ENCODE measurements around the gene DZANK1. TPM values are rescaled to one million over a fixed set of nuclear protein-coding genes. Genes with fewer than 3 reads are reported as not detected.
"Not testable (repeated sequence)": the region's sequence is repeated elsewhere in the genome, so short reads cannot be mapped to it uniquely, and the experiment has no call there.

The DZANK1 gene
- total and polyA plus RNA-seq, 11 donors = 0.46 to 2.0 (median 0.85) TPM; not detected in 1

- Histone ChIP-seq H3K27ac (peak overlapping the region; percentile 91 to 99 (median 95)), H3K4me3 (peak overlapping the region; percentile 68 to 96 (median 77)), H3K9me3 (no peaks in the 10 kb centered on the region), H3K27me3 (peaks cover 0 to 24% (median 0%) of the 10 kb centered on the region in 9 donors), H3K4me1 (peaks cover 0 to 39% (median 10%) of the 10 kb centered on the region in 12 donors), H3K36me3 (peaks cover 0 to 24% (median 12%) of the 10 kb centered on the region in 9 donors)
- intact Hi-C loops (cut with DNase I) = loop anchor here in 5 of 10 donors (1.0 to 10.0 kb wide), 6 partner anchors 9 to 542 kb away; partner anchors contain the start of genes DZANK1 (in 3 of the 5), POLR3F (in 3 of the 5), SMIM26 (in 3 of the 5) and MGME1 (in 1 of the 5)
- no peak for ATAC-seq
- DNase-seq = no peak
- TF ChIP-seq, protein P1, sequence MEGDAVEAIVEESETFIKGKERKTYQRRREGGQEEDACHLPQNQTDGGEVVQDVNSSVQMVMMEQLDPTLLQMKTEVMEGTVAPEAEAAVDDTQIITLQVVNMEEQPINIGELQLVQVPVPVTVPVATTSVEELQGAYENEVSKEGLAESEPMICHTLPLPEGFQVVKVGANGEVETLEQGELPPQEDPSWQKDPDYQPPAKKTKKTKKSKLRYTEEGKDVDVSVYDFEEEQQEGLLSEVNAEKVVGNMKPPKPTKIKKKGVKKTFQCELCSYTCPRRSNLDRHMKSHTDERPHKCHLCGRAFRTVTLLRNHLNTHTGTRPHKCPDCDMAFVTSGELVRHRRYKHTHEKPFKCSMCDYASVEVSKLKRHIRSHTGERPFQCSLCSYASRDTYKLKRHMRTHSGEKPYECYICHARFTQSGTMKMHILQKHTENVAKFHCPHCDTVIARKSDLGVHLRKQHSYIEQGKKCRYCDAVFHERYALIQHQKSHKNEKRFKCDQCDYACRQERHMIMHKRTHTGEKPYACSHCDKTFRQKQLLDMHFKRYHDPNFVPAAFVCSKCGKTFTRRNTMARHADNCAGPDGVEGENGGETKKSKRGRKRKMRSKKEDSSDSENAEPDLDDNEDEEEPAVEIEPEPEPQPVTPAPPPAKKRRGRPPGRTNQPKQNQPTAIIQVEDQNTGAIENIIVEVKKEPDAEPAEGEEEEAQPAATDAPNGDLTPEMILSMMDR (IDR thresholded peaks at IDR 0.05) = no peak
- no peak for TF ChIP-seq POLR2A (IDR thresholded peaks at IDR 0.05)
- 57 to 67% (median 64%) methylated on average over 8 of the region's 8 CpGs for WGBS, 4 donors
Measured at GRCh38 chr20:18506744-18507143, 39.9 kb upstream of the DZANK1 start.

DNA sequence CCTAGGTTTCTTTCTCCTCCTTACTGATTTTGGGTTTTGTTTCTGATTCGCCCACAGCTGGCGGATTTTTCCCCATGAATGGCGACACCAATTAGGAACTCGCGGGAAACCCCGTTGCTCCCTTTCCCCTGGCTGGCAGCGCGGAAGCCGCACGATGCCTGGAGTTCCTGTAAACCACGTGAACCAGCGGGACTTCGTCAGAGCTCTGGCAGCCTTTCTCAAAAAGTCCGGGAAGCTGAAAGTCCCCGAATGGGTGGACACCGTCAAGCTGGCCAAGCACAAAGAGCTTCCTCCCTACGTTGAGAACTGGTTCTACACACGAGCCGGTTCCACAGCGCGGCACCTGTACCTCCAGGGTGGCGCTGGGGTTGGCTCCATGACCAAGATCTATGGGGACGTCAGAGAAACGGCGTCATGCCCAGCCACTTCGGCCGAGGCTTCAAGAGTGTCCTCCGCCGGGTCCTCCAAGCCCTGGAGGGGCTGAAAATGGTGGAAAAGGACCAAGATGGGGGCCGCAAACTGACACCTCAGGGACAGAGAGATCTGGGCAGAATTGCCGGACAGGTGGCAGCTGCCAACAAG, 37.7 kb upstream of the DZANK1 start:
- intact Hi-C loops (cut with DNase I) = loop anchor here in 3 of 10 donors (5.0 to 10.0 kb wide), 3 partner anchors 63 to 540 kb away; partner anchors contain the start of genes SMIM26 (in 3 of the 3), MGME1 (in 1 of the 3), SNX5 (in 1 of the 3) and ZNF133 (in 1 of the 3)
- ATAC-seq (no peak), DNase-seq (peak; percentile 31 to 66 (median 57))
- H3K4me1 ChIP-seq = peaks cover 0 to 20% (median 10%) of the 10 kb centered on the region in 12 donors
- peak overlapping the region in 6 of 12 donors; percentile 10 to 35 (median 30) for H3K4me3 ChIP-seq
- peaks cover 0 to 24% (median 0%) of the 10 kb centered on the region in 9 donors for H3K27me3 ChIP-seq
- no peaks in the 10 kb centered on the region for H3K9me3 ChIP-seq
- TF ChIP-seq, protein P1 (IDR thresholded peaks at IDR 0.05) = no peak
- no peak for TF ChIP-seq POLR2A (IDR thresholded peaks at IDR 0.05)
- WGBS, 4 donors = 57 to 75% (median 69%) methylated on average over 31 of the region's 31 CpGs
- H3K36me3 ChIP-seq = peaks cover 0 to 3% (median 0%) of the 10 kb centered on the region in 9 donors
- H3K27ac ChIP-seq = peak overlapping the region in 3 of 12 donors; percentile 7 to 26 (median 17)

- H3K9me3 ChIP-seq, ATAC-seq, H3K4me1 ChIP-seq, H3K36me3 ChIP-seq, DNase-seq, H3K4me3 ChIP-seq, H3K27ac ChIP-seq: not testable (repeated sequence)
- 53 to 62% (median 60%) methylated on average over 1 of the region's 1 CpG for WGBS, 4 donors
- intact Hi-C loops (cut with DNase I) = loop anchor here in 2 of 10 donors (10.0 kb wide), 2 partner anchors 217 to 537 kb away; partner anchors contain the start of genes MGME1 (in 1 of the 2), SNX5 (in 1 of the 2) and ZNF133 (in 1 of the 2)
- H3K27me3 ChIP-seq = peaks cover 0 to 24% (median 0%) of the 10 kb centered on the region in 9 donors
Measured at GRCh38 chr20:18501672-18502071, 34.8 kb upstream of the DZANK1 start.

DNA sequence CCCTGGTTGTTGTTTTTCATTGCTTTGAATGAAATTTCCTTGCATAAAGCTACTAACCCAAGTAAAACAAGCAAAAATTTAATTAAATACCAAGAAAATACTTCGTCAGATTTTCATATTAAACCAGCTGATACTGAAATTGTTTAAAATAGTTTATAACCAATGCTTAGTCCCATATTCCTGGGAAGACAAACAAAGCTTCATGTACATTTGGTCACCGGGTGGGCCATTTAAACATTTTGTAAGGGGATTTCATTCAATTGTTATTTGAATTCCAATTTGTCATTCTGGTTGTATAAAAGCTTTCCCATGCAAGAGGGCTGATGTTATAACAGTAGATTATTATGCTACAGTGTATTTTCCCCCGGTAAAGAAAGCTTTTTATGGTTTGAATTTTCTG, 30.8 kb upstream of the DZANK1 start:
- Histone ChIP-seq H3K36me3 (peaks cover 0 to 12% (median 5%) of the 10 kb centered on the region in 9 donors), H3K4me1 (peaks cover 3 to 16% (median 13%) of the 10 kb centered on the region in 12 donors), H3K9me3 (no peaks in the 10 kb centered on the region), H3K4me3 (peak overlapping the region in 5 of 12 donors; percentile 71 to 83 (median 76)), H3K27me3 (peaks cover 0 to 3% (median 0%) of the 10 kb centered on the region in 9 donors), H3K27ac (peak overlapping the region in 11 of 12 donors; percentile 31 to 76 (median 63))
- 89 to 100% (median 93%) methylated on average over 3 of the region's 3 CpGs for WGBS, 4 donors
- intact Hi-C loops (cut with DNase I) = loop anchor here in 3 of 10 donors (1.0 to 10.0 kb wide), 3 partner anchors 10 to 297 kb away; partner anchors contain the start of genes DZANK1 (in 2 of the 3), POLR3F (in 2 of the 3) and SEC23B (in 1 of the 3)
- no peak for TF ChIP-seq POLR2A (IDR thresholded peaks at IDR 0.05)
- TF ChIP-seq, protein P1 (IDR thresholded peaks at IDR 0.05) = no peak
- DNase-seq (no peak), ATAC-seq (no peak)
